ENCODE data around the gene UBE2A.

UBE2A gene

GRCh38 chrX:119589810-119590209, 15.4 kb downstream of the UBE2A start:
- Mint-ChIP-seq H3K4me1 (peaks cover 5% of the 10 kb centered on the region), H3K27ac (no peak overlapping the region), H3K9me3 (no peaks in the 10 kb centered on the region), H3K27me3 (no peaks in the 10 kb centered on the region), H3K36me3 (peaks cover 28% of the 10 kb centered on the region), H3K4me3 (no peak overlapping the region)
- CTCF ChIA-PET: interaction anchor here (1.4 kb wide), 1 partner anchor 109 kb away, joined by 4 read pairs; no protein-coding TSS in a partner anchor
- DNase-seq: no peak

- CTCF ChIA-PET: interaction anchor here (1.3 to 1.5 kb wide), 2 partner anchors 7 to 90 kb away, joined by 4 read pairs; partner anchors contain the start of gene SEPTIN6
- no peak for DNase-seq
- Mint-ChIP-seq H3K4me3 (no peak overlapping the region), H3K9me3 (no peaks in the 10 kb centered on the region), H3K4me1 (peaks cover 36% of the 10 kb centered on the region), H3K27ac (no peak overlapping the region), H3K27me3 (no peaks in the 10 kb centered on the region), H3K36me3 (peaks cover 7% of the 10 kb centered on the region)
These were observed 28.4 kb downstream of the UBE2A start for GRCh38 chrX:119602701-119603255.

DNA sequence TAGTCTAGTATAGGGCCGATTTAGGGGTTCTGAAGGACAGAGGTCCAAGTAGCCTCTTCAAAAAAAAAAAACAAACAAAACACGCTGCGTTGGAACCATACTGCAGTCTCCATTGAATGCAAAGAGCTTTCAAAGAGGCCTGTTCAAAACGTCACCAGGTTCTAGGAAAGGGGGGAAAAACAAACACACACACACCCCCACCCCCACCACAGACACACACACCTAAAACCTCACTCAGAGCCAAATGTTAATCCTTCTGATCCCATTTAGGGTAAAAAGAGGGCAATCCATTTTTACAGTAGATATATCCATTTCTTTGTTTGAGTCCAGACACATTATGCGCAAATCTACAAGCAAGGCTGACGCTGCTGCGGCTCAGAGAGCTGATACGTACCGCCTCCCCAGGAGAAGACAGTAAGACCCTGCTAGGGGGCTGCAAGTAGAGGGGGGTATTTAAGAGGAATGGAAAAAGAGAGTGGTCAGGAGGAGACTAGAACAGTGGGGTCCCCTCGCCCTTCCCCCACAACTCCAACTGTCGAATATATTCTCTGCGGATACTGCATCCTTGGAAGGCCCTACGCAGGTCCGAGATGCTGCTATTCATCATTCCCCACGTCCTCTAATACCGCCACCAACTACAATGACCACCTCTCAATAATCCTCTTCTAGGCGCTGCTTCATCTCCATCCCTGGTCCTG, 30.6 kb downstream of the UBE2A start:
- peak overlapping the region; percentile 90 for H3K27ac Mint-ChIP-seq
- CTCF ChIA-PET: interaction anchor here (1.3 kb wide), 1 partner anchor 89 kb away, joined by 3 read pairs; no protein-coding TSS in a partner anchor

DNA sequence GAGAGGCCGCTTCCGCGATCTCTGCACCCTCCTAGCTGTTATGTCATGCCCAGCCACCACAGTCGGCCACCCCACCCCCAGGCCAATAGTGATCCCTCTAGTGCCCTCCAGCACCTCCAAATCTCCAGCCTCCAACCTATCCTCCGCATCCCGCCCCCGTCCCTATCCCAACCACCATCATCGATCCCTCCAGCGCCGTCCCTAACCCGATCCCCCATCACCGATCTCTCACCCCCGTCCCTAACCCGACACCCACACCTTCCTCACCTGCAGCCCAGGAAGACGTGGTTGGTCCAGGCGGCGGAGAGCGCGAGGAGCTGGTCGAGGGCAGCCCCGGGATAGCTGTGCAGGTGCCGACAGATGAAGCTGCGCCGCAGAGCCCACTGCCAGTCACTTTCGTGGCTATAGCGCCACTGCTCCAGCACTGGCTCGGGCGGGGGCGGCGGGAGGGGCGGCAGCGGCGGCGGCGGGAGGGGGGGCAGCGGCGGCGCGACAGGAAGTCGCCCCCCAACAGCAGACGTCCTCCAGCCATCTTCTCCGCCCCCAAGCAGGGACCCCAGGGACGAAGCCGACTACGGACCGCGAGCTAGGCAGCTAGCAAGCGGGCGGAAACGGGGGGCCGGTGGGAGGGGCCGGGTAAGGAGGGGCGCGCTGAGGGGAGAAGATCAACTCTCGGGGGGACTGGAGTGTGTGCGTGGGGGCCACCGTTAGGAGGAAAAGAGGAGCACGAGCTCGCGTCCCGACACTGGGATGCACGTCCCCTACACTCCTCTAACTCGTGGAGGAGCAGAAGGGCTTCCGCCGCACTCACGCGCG, 31.3 kb downstream of the UBE2A start:
- no peaks in the 10 kb centered on the region for H3K27me3 Mint-ChIP-seq
- H3K27ac Mint-ChIP-seq: peak overlapping the region; percentile 98
- H3K4me1 Mint-ChIP-seq: peaks cover 33% of the 10 kb centered on the region
- CTCF ChIA-PET: interaction anchor here (1.3 kb wide), 1 partner anchor 88 kb away, joined by 3 read pairs; no protein-coding TSS in a partner anchor
- DNase-seq: peak; percentile 66
- H3K9me3 Mint-ChIP-seq: no peaks in the 10 kb centered on the region
- peak overlapping the region; percentile 94 for H3K4me3 Mint-ChIP-seq
- H3K36me3 Mint-ChIP-seq: peaks cover 7% of the 10 kb centered on the region

More for the DNA sequence above, 30.6 kb downstream of the UBE2A start:
- Mint-ChIP-seq H3K27me3 (no peaks in the 10 kb centered on the region), H3K9me3 (no peaks in the 10 kb centered on the region), H3K4me3 (peak overlapping the region; percentile 94), H3K4me1 (peaks cover 33% of the 10 kb centered on the region), H3K36me3 (peaks cover 7% of the 10 kb centered on the region)
- peak; percentile 21 for DNase-seq

- peak; percentile 93 for DNase-seq
- H3K9me3 Mint-ChIP-seq: no peaks in the 10 kb centered on the region
- peak within 1 kb of the TSS; percentile 94 for H3K4me3 Mint-ChIP-seq
- H3K4me1 Mint-ChIP-seq: peaks cover 33% of the 10 kb centered on the region
- CTCF ChIA-PET: no interaction called here
- peaks cover 7% of the 10 kb centered on the region for H3K36me3 Mint-ChIP-seq
- no peaks in the 10 kb centered on the region for H3K27me3 Mint-ChIP-seq
- H3K27ac Mint-ChIP-seq: peak within 1 kb of the TSS; percentile 98
These were observed 32.1 kb downstream of the UBE2A start, which contains the start of gene NKRF for GRCh38 chrX:119606280-119607017. Gene NKRF, minus strand, starts transcription at chrX:119606424.

GRCh38 chrX:119607018-119607389, 32.6 kb downstream of the UBE2A start:
- Mint-ChIP-seq H3K4me3 (peak overlapping the region; percentile 94), H3K9me3 (no peaks in the 10 kb centered on the region), H3K4me1 (peaks cover 30% of the 10 kb centered on the region), H3K27ac (peak overlapping the region; percentile 98), H3K36me3 (peaks cover 7% of the 10 kb centered on the region), H3K27me3 (no peaks in the 10 kb centered on the region)
- CTCF ChIA-PET: no interaction called here
- DNase-seq: no peak

DNA sequence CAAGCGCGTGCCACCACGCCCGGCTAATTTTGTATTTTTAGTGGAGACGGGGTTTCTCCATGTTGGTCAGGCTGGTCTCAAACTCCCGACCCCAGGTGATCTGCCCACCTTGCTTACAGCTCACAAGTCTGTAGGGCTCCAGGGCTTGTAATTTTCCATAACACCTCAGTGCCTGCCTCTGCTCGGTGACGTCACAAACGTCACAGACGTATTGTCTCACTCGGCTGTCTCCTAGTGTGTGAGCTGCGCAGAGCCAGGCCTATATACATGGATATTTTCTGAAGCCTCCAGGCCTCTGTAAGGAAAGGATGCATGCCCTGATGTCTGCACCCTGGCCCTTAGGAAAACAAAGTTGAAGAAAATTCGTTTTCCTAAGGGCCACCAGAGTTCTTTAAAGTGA, 40.4 kb downstream of the UBE2A start:
- Mint-ChIP-seq H3K27ac (peak overlapping the region; percentile 28), H3K27me3 (no peaks in the 10 kb centered on the region), H3K9me3 (no peaks in the 10 kb centered on the region), H3K4me1 (no peaks in the 10 kb centered on the region), H3K36me3 (peaks cover 9% of the 10 kb centered on the region), H3K4me3 (no peak overlapping the region)
- CTCF ChIA-PET: no interaction called here
- DNase-seq: no peak

GRCh38 chrX:119617517-119618164, 43.3 kb downstream of the UBE2A start:
- DNase-seq: no peak
- no peak overlapping the region for H3K4me3 Mint-ChIP-seq
- H3K9me3 Mint-ChIP-seq: no peaks in the 10 kb centered on the region
- no peaks in the 10 kb centered on the region for H3K4me1 Mint-ChIP-seq
- H3K27me3 Mint-ChIP-seq: no peaks in the 10 kb centered on the region
- H3K27ac Mint-ChIP-seq: no peak overlapping the region
- CTCF ChIA-PET: interaction anchor here (0.7 kb wide), 1 partner anchor 102 kb away, joined by 3 read pairs; no protein-coding TSS in a partner anchor
- peaks cover 16% of the 10 kb centered on the region for H3K36me3 Mint-ChIP-seq

GRCh38 chrX:119618439-119618838, 44.1 kb downstream of the UBE2A start:
- no peak for DNase-seq
- Mint-ChIP-seq H3K27ac (peak overlapping the region; percentile 14), H3K36me3 (peaks cover 16% of the 10 kb centered on the region), H3K4me3 (no peak overlapping the region), H3K27me3 (no peaks in the 10 kb centered on the region), H3K9me3 (no peaks in the 10 kb centered on the region), H3K4me1 (no peaks in the 10 kb centered on the region)
- CTCF ChIA-PET: no interaction called here

GRCh38 chrX:119622356-119623232, 48.2 kb downstream of the UBE2A start:
- CTCF ChIA-PET: no interaction called here
- Mint-ChIP-seq H3K9me3 (no peaks in the 10 kb centered on the region), H3K4me1 (peaks cover 2% of the 10 kb centered on the region), H3K36me3 (peaks cover 19% of the 10 kb centered on the region), H3K27me3 (no peaks in the 10 kb centered on the region), H3K4me3 (no peak overlapping the region), H3K27ac (no peak overlapping the region)
- DNase-seq: no peak

DNA sequence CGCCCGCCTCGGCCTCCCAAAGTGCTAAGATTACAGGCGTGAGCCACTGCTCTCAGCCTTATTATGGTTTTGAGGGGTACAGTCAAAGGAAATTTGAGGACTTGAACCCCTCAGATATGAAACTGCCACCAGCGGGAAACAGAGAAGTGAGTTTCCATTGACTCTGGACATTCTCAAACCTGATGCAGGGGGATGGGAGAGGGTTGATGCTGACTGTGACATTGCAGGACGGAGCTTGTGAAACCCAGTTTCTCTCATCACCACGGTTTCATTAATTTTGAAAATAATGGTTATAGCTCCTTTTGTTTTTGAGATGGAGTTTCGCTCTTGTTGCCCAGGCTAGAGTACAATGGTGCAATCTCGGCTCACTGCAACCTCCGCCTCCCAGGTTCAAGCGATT, 50.1 kb downstream of the UBE2A start:
- CTCF ChIA-PET: interaction anchor here (0.7 kb wide), 1 partner anchor 105 kb away, joined by 3 read pairs; no protein-coding TSS in a partner anchor
- no peak overlapping the region for H3K4me3 Mint-ChIP-seq
- no peak for DNase-seq
- H3K36me3 Mint-ChIP-seq: peaks cover 25% of the 10 kb centered on the region
- no peaks in the 10 kb centered on the region for H3K27me3 Mint-ChIP-seq
- no peak overlapping the region for H3K27ac Mint-ChIP-seq
- H3K4me1 Mint-ChIP-seq: peaks cover 2% of the 10 kb centered on the region
- H3K9me3 Mint-ChIP-seq: no peaks in the 10 kb centered on the region

DNA sequence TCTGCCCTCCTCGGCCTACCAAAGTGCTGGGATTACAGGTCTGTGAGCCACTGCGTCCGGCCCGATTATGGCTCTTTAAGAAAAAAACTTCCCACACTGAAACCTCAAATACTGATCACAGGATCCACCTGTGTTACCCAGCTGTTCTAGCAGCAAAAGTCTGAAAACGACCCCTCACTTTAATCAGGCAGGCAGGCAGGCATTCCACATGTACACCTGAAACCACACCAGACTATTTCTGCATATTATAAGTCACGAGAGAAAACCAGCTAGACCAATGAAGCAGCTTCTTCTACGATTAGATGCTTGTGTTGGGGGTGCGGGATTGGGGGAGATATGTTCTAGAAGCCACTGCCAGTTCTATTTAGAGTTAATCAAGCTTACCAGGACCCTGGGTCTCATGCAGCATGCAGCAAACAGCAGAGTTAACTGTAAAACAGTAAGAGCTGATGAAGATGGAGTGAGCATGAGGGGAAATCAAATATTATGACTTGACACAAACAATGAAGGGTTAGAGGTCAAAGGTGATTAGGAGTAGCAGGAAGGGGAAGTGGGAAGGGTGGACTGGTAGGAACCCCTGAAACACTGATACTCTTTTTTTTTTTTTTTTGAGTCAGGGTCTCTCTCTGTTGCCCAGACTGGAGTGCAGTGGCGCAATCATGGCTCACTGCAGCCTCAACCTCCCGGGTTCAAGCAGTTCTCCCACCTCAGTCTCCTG, 50.7 kb downstream of the UBE2A start:
- Mint-ChIP-seq H3K27me3 (no peaks in the 10 kb centered on the region), H3K36me3 (peaks cover 23% of the 10 kb centered on the region), H3K9me3 (no peaks in the 10 kb centered on the region), H3K4me1 (peaks cover 2% of the 10 kb centered on the region), H3K27ac (peak overlapping the region; percentile 7), H3K4me3 (no peak overlapping the region)
- CTCF ChIA-PET: interaction anchor here (0.7 kb wide), 1 partner anchor 104 kb away, joined by 3 read pairs; no protein-coding TSS in a partner anchor
- no peak for DNase-seq
